ENCODE results near the gene FSTL1. TPM values are rescaled to one million over a fixed set of nuclear protein-coding genes. Genes with fewer than 3 reads are reported as not detected.

FSTL1 gene
- total and polyA plus RNA-seq, 5 experiments from 2014 or later = 0.23 to 0.82 (median 0.51) TPM; not detected in 1

- ATAC-seq (no peak), DNase-seq (no peak)
- H3K36me3 Mint-ChIP-seq = no peaks in the 10 kb centered on the region
- H3K27ac Mint-ChIP-seq = no peak overlapping the region
- POLR2A ChIA-PET = no interaction called here
- H3K4me1 Mint-ChIP-seq = no peaks in the 10 kb centered on the region
- H3K4me3 Mint-ChIP-seq = no peak overlapping the region
- no peaks in the 10 kb centered on the region for H3K9me3 Mint-ChIP-seq
- peaks cover 0 to 11% (median 4%) of the 10 kb centered on the region in 5 donors for H3K27me3 Mint-ChIP-seq
Observed at GRCh38 chr3:120460181-120460790, 9.5 kb upstream of the FSTL1 start.

- peaks cover 0 to 14% (median 4%) of the 10 kb centered on the region in 5 donors for H3K27me3 Mint-ChIP-seq
- no peak for ATAC-seq
- no peaks in the 10 kb centered on the region for H3K36me3 Mint-ChIP-seq
- H3K27ac Mint-ChIP-seq = no peak overlapping the region
- H3K4me3 Mint-ChIP-seq = no peak overlapping the region
- no peaks in the 10 kb centered on the region for H3K9me3 Mint-ChIP-seq
- POLR2A ChIA-PET = interaction anchor here (0.7 kb wide), 1 partner anchor 49 kb away, joined by 3 read pairs; no protein-coding TSS in a partner anchor
- no peaks in the 10 kb centered on the region for H3K4me1 Mint-ChIP-seq
- no peak for DNase-seq
Observed at GRCh38 chr3:120459196-120459595, 8.4 kb upstream of the FSTL1 start.

GRCh38 chr3:120457827-120458226 lies 7.0 kb upstream of the FSTL1 start:
- ATAC-seq (no peak), DNase-seq (no peak)
- H3K4me3 Mint-ChIP-seq = no peak overlapping the region
- no peaks in the 10 kb centered on the region for H3K36me3 Mint-ChIP-seq
- peaks cover 0 to 4% (median 3%) of the 10 kb centered on the region in 9 donors for H3K9me3 Mint-ChIP-seq
- POLR2A ChIA-PET = no interaction called here
- no peak overlapping the region for H3K27ac Mint-ChIP-seq
- H3K27me3 Mint-ChIP-seq = peaks cover 5 to 20% (median 9%) of the 10 kb centered on the region in 5 donors
- no peaks in the 10 kb centered on the region for H3K4me1 Mint-ChIP-seq

GRCh38 chr3:120454076-120454689 lies 3.4 kb upstream of the FSTL1 start:
- ATAC-seq (no peak), DNase-seq (no peak)
- no peak overlapping the region for H3K4me3 Mint-ChIP-seq
- H3K9me3 Mint-ChIP-seq = peaks cover 0 to 4% (median 3%) of the 10 kb centered on the region in 9 donors
- POLR2A ChIA-PET = no interaction called here
- H3K27ac Mint-ChIP-seq = no peak overlapping the region
- peaks cover 0 to 4% (median 0%) of the 10 kb centered on the region in 3 donors for H3K36me3 Mint-ChIP-seq
- H3K4me1 Mint-ChIP-seq = peaks cover 4 to 16% (median 14%) of the 10 kb centered on the region in 4 donors
- H3K27me3 Mint-ChIP-seq = peaks cover 21 to 41% (median 30%) of the 10 kb centered on the region in 5 donors

GRCh38 chr3:120452816-120453215 lies 2.0 kb upstream of the FSTL1 start:
- ATAC-seq (no peak), DNase-seq (no peak)
- H3K27ac Mint-ChIP-seq = no peak overlapping the region
- H3K4me1 Mint-ChIP-seq = peaks cover 4 to 16% (median 14%) of the 10 kb centered on the region in 4 donors
- POLR2A ChIA-PET = no interaction called here
- H3K36me3 Mint-ChIP-seq = peaks cover 0 to 4% (median 0%) of the 10 kb centered on the region in 3 donors
- peaks cover 0 to 4% (median 3%) of the 10 kb centered on the region in 9 donors for H3K9me3 Mint-ChIP-seq
- H3K4me3 Mint-ChIP-seq = peak overlapping the region in 6 of 10 donors; percentile 1 to 74 (median 16)
- peaks cover 23 to 46% (median 30%) of the 10 kb centered on the region in 5 donors for H3K27me3 Mint-ChIP-seq

GRCh38 chr3:120451806-120452205 lies 1.0 kb upstream of the FSTL1 start:
- Mint-ChIP-seq H3K4me3 (peak overlapping the region; percentile 43 to 82 (median 72)), H3K4me1 (peaks cover 4 to 16% (median 14%) of the 10 kb centered on the region in 4 donors), H3K36me3 (peaks cover 0 to 4% (median 0%) of the 10 kb centered on the region in 3 donors), H3K27me3 (peaks cover 22 to 50% (median 40%) of the 10 kb centered on the region in 5 donors), H3K27ac (no peak overlapping the region), H3K9me3 (peaks cover 0 to 4% (median 3%) of the 10 kb centered on the region in 9 donors)
- ATAC-seq (no peak), DNase-seq (peak in 1 of 10 donors; percentile 1)
- POLR2A ChIA-PET = no interaction called here

- Mint-ChIP-seq H3K4me3 (peak overlapping the region; percentile 43 to 82 (median 72)), H3K9me3 (peaks cover 0 to 4% (median 3%) of the 10 kb centered on the region in 9 donors), H3K36me3 (peaks cover 0 to 4% (median 0%) of the 10 kb centered on the region in 3 donors), H3K27ac (no peak overlapping the region), H3K4me1 (peaks cover 4 to 16% (median 14%) of the 10 kb centered on the region in 4 donors), H3K27me3 (peaks cover 23 to 53% (median 45%) of the 10 kb centered on the region in 5 donors)
- DNase-seq = peak in 1 of 10 donors; percentile 5
- ATAC-seq = peak in 1 of 2 donors; percentile 4
- POLR2A ChIA-PET = no interaction called here
Observed at GRCh38 chr3:120451272-120451761, 525 bp upstream of the FSTL1 start.

- DNase-seq (peak in 1 of 10 donors; percentile 5), ATAC-seq (peak; percentile 34 to 59)
- no peak overlapping the region for H3K27ac Mint-ChIP-seq
- H3K4me3 Mint-ChIP-seq = peak overlapping the region; percentile 74 to 88 (median 82)
- POLR2A ChIA-PET = no interaction called here
- H3K9me3 Mint-ChIP-seq = peaks cover 0 to 4% (median 3%) of the 10 kb centered on the region in 9 donors
- peaks cover 0 to 4% (median 0%) of the 10 kb centered on the region in 3 donors for H3K36me3 Mint-ChIP-seq
- peaks cover 23 to 55% (median 50%) of the 10 kb centered on the region in 5 donors for H3K27me3 Mint-ChIP-seq
- H3K4me1 Mint-ChIP-seq = peaks cover 4 to 16% (median 14%) of the 10 kb centered on the region in 4 donors
Observed at GRCh38 chr3:120449701-120450599, 842 bp downstream of the FSTL1 start.

- Mint-ChIP-seq H3K4me1 (peaks cover 4 to 16% (median 14%) of the 10 kb centered on the region in 4 donors), H3K4me3 (peak overlapping the region in 7 of 10 donors; percentile 74 to 85 (median 80))
Observed at GRCh38 chr3:120449251-120449650, 1.5 kb downstream of the FSTL1 start.

GRCh38 chr3:120448756-120449155 lies 2.0 kb downstream of the FSTL1 start:
- Mint-ChIP-seq H3K9me3 (peaks cover 0 to 2% (median under 1%) of the 10 kb centered on the region in 9 donors), H3K27me3 (peaks cover 21 to 51% (median 44%) of the 10 kb centered on the region in 5 donors), H3K36me3 (peaks cover 0 to 4% (median 0%) of the 10 kb centered on the region in 3 donors), H3K4me3 (no peak overlapping the region), H3K27ac (no peak overlapping the region), H3K4me1 (peaks cover 4 to 16% (median 14%) of the 10 kb centered on the region in 4 donors)
- POLR2A ChIA-PET = no interaction called here
- DNase-seq (no peak), ATAC-seq (no peak)

More at GRCh38 chr3:120449251-120449650, 1.5 kb downstream of the FSTL1 start:
- Mint-ChIP-seq H3K36me3 (peaks cover 0 to 4% (median 0%) of the 10 kb centered on the region in 3 donors), H3K9me3 (peaks cover 0 to 4% (median 3%) of the 10 kb centered on the region in 9 donors), H3K27ac (no peak overlapping the region), H3K27me3 (peaks cover 23 to 54% (median 47%) of the 10 kb centered on the region in 5 donors)
- DNase-seq (no peak), ATAC-seq (no peak)
- POLR2A ChIA-PET = no interaction called here

GRCh38 chr3:120446891-120447668 lies 3.7 kb downstream of the FSTL1 start:
- POLR2A ChIA-PET = no interaction called here

More at GRCh38 chr3:120446891-120447668, 3.7 kb downstream of the FSTL1 start:
- Mint-ChIP-seq H3K4me1 (peaks cover 3 to 15% (median 13%) of the 10 kb centered on the region in 4 donors), H3K9me3 (no peaks in the 10 kb centered on the region), H3K27me3 (peaks cover 14 to 41% (median 34%) of the 10 kb centered on the region in 5 donors), H3K27ac (no peak overlapping the region), H3K4me3 (no peak overlapping the region), H3K36me3 (peaks cover 0 to 4% (median 0%) of the 10 kb centered on the region in 3 donors)
- DNase-seq (no peak), ATAC-seq (no peak)
